ENCODE data around the gene FAM168B. TPM values are rescaled to one million over a fixed set of nuclear protein-coding genes. Genes with fewer than 3 reads are reported as not detected.
A peak's percentile ranks its signal among the peaks of the same experiment; 100 is the strongest.

Gene FAM168B
- total RNA-seq, 1 experiment from 2014 or later, result 115 TPM

- no peak for DNase-seq
- Histone ChIP-seq H3K9me3 (no peaks in the 10 kb centered on the region), H3K36me3 (no peaks in the 10 kb centered on the region), H3K27me3 (no peaks in the 10 kb centered on the region), H3K4me3 (no peak overlapping the region)
These were observed 55.6 kb downstream of the FAM168B start for GRCh38 chr2:131037398-131038257.

DNA sequence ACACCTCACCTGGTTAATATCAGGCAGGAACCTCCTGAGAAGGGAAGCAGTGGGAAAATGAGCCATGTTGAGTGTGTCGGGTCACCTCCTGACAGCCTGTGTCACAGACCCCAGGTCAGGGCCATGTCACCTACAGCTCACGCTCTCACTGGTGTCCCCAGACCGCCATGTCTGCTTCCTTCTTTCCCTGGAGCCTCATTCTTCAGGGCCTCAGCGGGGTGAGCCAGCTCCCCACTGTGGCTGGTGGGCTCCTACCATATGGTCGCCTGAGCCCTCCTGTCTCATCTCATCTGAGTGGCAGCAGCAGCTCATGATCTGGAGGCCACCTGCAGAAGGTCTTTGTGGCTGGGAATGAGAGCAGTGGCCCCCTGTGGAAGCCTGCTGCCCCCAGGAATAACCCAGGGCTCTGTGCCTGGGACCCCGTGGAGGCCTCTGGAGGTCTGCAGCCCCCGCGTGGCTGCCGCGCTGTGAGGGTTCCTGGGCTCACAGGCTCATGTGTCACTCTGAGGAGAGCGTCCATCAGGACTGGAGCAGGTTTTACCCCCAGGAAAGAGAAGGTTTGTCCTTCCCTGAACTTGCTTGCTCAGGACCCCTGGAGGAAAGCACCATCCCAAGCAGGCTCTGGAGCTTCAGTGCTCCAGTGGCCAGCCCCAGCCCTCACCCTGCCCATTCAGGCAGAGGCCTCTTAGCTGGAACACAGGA lies 56.4 kb downstream of the FAM168B start:
- H3K9me3 ChIP-seq, result no peaks in the 10 kb centered on the region
- no peak overlapping the region for H3K4me3 ChIP-seq
- no peaks in the 10 kb centered on the region for H3K36me3 ChIP-seq
- H3K27me3 ChIP-seq, result no peaks in the 10 kb centered on the region
- DNase-seq, result no peak

DNA sequence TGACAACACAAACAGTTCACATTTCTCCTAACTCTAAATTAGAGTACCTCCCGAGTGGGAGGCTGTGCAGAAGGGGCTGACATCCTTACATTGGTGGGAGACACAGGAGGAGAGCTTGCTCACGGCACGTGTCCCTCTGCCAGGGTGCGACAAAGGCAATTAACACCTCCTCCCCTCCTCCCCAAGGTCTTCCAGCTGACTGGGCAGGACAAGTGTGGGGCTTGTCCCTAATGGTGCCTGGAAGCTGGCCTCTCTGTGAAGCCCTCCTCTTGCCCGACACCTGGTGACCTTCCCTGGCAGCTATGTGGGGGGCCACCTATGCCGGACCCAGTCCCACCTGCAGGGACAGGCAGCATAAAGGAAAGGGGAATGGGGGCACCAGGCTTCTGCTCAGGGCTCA lies 57.0 kb downstream of the FAM168B start:
- H3K36me3 ChIP-seq, result no peaks in the 10 kb centered on the region
- H3K9me3 ChIP-seq, result no peaks in the 10 kb centered on the region
- H3K27me3 ChIP-seq, result no peaks in the 10 kb centered on the region
- H3K4me3 ChIP-seq, result no peak overlapping the region
- DNase-seq, result no peak

DNA sequence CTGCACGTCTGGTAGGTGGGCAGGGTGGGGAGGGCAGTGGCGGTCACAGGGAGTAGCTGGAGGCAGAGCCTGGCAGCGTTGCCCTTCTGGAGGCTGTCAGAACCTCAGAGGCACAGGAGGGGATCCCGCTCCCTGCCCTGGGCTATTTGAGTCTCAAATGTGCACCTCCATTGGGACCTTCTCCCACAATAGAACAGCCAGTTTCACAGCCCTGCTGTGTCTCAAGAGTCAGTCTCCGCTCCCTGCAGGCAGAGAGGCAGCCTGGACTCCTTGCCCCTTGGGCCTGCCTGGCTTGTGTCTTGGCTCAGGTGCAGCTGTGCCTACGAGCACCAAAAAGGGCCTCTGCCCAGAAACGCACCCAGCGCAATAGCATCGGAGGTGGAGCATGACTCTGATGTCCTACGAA lies 57.4 kb downstream of the FAM168B start:
- H3K9me3 ChIP-seq, result no peaks in the 10 kb centered on the region
- H3K27me3 ChIP-seq, result no peaks in the 10 kb centered on the region
- no peak for DNase-seq
- H3K4me3 ChIP-seq, result peak overlapping the region; percentile 48
- H3K36me3 ChIP-seq, result no peaks in the 10 kb centered on the region

GRCh38 chr2:131035112-131035825 lies 58.0 kb downstream of the FAM168B start:
- H3K36me3 ChIP-seq, result no peaks in the 10 kb centered on the region
- no peak for DNase-seq
- peak overlapping the region; percentile 48 for H3K4me3 ChIP-seq

GRCh38 chr2:131034122-131035051 lies 58.9 kb downstream of the FAM168B start:
- Histone ChIP-seq H3K36me3 (no peaks in the 10 kb centered on the region), H3K9me3 (no peaks in the 10 kb centered on the region), H3K4me3 (peak overlapping the region; percentile 50), H3K27me3 (no peaks in the 10 kb centered on the region)
- DNase-seq, result peak; percentile 69

More at GRCh38 chr2:131035112-131035825, 58.0 kb downstream of the FAM168B start:
- H3K27me3 ChIP-seq, result no peaks in the 10 kb centered on the region
- H3K9me3 ChIP-seq, result no peaks in the 10 kb centered on the region

- Histone ChIP-seq H3K36me3 (no peaks in the 10 kb centered on the region), H3K4me3 (no peak overlapping the region), H3K27me3 (no peaks in the 10 kb centered on the region), H3K9me3 (no peaks in the 10 kb centered on the region)
- DNase-seq, result no peak
These were observed 59.5 kb downstream of the FAM168B start for GRCh38 chr2:131033786-131034121.

DNA sequence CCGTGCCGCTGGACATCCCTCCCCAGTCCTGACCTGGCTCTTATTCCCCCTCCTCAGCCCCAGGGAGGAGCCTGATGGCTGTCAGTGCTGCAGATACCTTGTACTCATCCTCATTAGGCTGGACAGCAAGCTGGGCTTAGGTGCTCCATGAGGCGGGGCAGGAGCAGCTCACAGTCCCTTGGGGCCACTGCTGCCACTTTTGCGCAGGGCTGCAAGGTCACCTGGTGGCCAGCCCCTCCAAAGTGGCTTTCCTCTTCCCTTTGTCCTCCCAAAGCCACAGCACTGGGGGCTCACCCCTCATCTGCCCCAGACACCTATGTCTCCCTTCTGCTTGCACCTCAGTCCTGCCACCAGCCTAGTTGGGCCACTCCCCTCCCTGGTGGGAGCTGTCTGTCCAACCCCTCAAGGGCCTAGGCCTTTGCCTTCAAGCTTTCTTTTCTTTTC lies 60.8 kb downstream of the FAM168B start:
- Histone ChIP-seq H3K36me3 (no peaks in the 10 kb centered on the region), H3K9me3 (no peaks in the 10 kb centered on the region), H3K4me3 (no peak overlapping the region), H3K27me3 (no peaks in the 10 kb centered on the region)
- DNase-seq, result no peak

- no peaks in the 10 kb centered on the region for H3K27me3 ChIP-seq
- DNase-seq, result no peak
These were observed 61.4 kb downstream of the FAM168B start for GRCh38 chr2:131031875-131032274.

GRCh38 chr2:131031431-131031841 lies 61.8 kb downstream of the FAM168B start:
- no peaks in the 10 kb centered on the region for H3K9me3 ChIP-seq
- DNase-seq, result no peak
- H3K4me3 ChIP-seq, result no peak overlapping the region
- H3K27me3 ChIP-seq, result no peaks in the 10 kb centered on the region
- H3K36me3 ChIP-seq, result no peaks in the 10 kb centered on the region

More at GRCh38 chr2:131031875-131032274, 61.4 kb downstream of the FAM168B start:
- Histone ChIP-seq H3K36me3 (no peaks in the 10 kb centered on the region), H3K9me3 (no peaks in the 10 kb centered on the region), H3K4me3 (no peak overlapping the region)

DNA sequence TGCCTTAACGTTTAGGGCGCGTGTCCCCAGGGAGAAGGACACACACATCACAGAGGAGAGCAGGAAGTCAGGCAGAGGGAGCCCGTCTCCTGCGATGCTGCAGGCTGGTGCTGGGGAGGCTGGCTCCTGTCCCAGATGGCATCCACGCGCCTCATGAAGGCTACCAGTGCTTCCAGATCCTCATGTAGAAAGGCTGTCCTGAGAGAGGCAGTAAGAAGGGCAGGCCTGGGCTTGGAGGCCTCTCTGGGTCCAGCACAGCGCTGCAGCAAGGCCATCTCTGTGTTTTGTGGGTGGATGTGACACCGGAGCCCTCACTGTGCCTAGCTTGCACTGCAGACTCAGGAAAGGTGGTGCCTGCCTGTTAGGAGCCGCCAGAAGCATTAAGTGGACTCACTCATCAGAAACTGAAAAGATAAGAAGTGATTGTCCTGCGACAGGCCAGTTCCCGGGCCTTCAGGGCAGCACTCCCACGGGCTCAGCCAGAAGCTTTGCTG lies 62.7 kb downstream of the FAM168B start:
- H3K27me3 ChIP-seq, result no peaks in the 10 kb centered on the region
- no peaks in the 10 kb centered on the region for H3K9me3 ChIP-seq
- DNase-seq, result no peak
- H3K36me3 ChIP-seq, result no peaks in the 10 kb centered on the region
- no peak overlapping the region for H3K4me3 ChIP-seq

- H3K36me3 ChIP-seq, result no peaks in the 10 kb centered on the region
- DNase-seq, result no peak
- H3K9me3 ChIP-seq, result no peaks in the 10 kb centered on the region
- no peaks in the 10 kb centered on the region for H3K27me3 ChIP-seq
- no peak overlapping the region for H3K4me3 ChIP-seq
These were observed 63.4 kb downstream of the FAM168B start for GRCh38 chr2:131029812-131030211.

GRCh38 chr2:131027566-131028528 lies 65.4 kb downstream of the FAM168B start:
- H3K36me3 ChIP-seq, result no peaks in the 10 kb centered on the region
- H3K4me3 ChIP-seq, result no peak overlapping the region
- DNase-seq, result no peak

DNA sequence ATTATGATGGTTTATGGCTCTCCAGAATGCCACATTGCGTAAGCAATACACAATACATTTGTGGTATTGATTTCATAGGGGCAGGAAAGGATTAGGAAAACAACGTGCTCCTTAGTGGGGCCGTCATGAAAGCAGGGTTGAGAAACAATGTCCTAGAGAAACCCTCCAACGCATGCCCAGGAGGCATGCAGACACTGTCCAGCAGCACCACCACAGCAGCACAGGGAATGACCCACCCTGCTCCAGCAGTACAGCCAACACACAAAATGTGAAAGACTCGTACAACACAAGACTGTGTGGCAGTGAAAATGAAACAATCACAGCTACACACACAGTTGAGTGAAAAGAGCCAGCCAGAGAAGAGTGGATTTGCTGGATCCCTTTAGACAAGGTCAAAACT lies 66.3 kb downstream of the FAM168B start:
- Histone ChIP-seq H3K4me3 (no peak overlapping the region), H3K27me3 (no peaks in the 10 kb centered on the region), H3K36me3 (no peaks in the 10 kb centered on the region), H3K9me3 (no peaks in the 10 kb centered on the region)
- DNase-seq, result no peak

More at GRCh38 chr2:131027566-131028528, 65.4 kb downstream of the FAM168B start:
- H3K9me3 ChIP-seq, result no peaks in the 10 kb centered on the region
- no peaks in the 10 kb centered on the region for H3K27me3 ChIP-seq

DNA sequence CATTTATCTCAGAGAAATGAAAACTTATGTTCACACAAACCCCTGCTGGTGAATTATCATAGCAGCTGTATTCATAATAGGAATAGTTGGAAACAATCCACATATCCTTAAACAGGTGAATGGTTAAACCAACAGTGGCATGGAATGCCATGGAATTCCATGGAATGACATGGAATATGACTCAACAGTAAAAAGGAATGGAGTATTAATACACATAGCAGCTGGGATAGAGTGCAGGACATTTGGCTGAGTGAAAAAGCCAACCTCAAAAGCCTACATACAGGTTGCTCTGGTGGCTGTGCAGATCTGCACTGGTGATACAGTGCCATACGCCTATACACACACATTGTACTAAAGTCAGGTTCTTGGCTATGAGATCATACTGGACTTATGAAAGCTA lies 69.5 kb downstream of the FAM168B start:
- Histone ChIP-seq H3K27me3 (no peaks in the 10 kb centered on the region), H3K36me3 (no peaks in the 10 kb centered on the region), H3K4me3 (no peak overlapping the region), H3K9me3 (no peaks in the 10 kb centered on the region)
- DNase-seq, result no peak
